ENCODE data around the gene SLC25A34.
A peak's percentile ranks its signal among the peaks of the same experiment; 100 is the strongest.

SLC25A34 gene

DNA sequence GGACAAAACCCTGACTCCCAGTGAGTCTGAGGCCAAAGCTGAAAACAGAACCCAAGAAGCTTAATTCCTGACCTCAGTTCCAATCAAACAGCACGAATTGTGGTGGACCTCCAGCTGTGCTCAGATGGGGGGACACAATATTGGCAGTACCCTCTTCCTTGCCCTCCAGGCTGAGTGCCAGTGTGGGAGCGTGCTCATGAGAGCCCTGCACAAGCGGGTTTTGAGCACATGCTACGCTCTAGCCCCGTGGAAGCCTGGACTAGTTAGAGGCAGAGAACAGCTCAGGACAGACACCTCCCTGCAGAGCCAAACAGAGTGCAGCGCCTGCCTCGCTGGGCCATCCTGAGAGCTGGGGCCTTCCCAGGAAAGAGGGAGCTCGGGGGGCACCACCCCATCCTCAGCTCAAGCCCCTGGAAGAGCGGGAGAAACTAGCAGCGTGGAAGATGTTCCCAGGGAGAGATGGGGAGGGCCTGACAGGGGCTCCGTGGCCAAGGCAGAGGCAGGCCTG, 2.8 kb upstream of the SLC25A34 start:
- DNase-seq (ENCODE audit: low spot score) = no peak

- DNase-seq (ENCODE audit: low spot score) = no peak
Measured at GRCh38 chr1:15733726-15734226, 2.3 kb upstream of the SLC25A34 start.

GRCh38 chr1:15734296-15734695, 1.8 kb upstream of the SLC25A34 start:
- DNase-seq (ENCODE audit: low spot score) = no peak

DNA sequence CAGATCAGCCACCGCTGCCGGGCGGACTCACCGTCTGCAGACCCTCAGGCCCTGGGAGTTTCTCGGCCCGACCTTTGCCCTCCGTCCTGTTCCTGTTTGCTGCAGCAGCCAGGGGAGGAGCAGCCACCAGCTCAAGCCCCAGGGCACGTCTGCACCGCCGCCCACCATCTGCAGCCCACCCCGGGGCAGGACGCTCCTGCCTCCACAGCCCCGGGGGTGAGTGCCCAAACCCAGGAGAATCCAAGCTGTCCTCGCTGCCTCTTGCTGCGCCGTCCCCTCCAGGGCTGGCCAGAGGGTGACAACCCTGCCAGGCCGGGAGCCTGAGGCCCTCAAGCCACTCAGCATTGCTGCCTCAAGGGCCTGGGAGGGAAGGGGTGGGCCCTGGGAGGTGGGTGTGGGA, 1.2 kb upstream of the SLC25A34 start:
- no peak for DNase-seq (ENCODE audit: low spot score)

DNA sequence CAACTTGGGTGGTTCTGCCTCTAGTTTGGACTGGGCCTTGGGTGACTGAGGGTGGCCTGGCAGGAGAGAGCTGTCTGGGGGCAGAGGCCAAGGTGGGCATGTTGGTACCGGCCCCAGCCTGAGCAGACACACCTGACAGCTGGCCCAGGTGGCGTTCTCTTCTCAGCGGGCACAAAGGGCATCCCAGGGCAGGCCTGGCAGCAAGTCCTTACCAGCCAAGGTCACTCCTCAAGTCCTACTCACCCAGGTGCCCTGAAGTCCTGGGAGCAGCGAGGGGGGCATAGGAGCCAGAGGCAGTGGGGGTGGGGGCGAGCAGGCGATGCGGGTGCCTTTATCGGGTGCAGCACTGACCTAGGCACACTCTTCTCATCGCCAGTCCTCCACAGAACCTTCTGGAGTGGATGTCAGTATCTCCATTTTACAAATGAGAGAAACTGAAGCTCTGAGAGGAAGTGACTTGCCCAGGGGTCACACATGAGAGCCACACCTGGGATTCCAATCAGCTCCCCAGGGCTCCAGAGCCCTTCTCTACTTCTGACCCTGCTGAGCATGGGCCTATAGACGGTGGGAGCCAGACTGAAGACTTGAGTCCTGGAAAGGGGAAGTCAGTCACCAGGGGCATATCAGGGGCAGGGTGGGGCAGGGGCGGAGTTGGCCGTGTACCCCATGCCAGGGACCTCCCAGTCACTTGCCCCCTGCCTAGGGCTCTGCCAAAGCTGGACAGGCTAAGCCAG, 587 bp upstream of the SLC25A34 start:
- DNase-seq (ENCODE audit: low spot score) = no peak

- no peak for DNase-seq (ENCODE audit: low spot score)
Measured at GRCh38 chr1:15736892-15737261, 819 bp downstream of the SLC25A34 start.

DNA sequence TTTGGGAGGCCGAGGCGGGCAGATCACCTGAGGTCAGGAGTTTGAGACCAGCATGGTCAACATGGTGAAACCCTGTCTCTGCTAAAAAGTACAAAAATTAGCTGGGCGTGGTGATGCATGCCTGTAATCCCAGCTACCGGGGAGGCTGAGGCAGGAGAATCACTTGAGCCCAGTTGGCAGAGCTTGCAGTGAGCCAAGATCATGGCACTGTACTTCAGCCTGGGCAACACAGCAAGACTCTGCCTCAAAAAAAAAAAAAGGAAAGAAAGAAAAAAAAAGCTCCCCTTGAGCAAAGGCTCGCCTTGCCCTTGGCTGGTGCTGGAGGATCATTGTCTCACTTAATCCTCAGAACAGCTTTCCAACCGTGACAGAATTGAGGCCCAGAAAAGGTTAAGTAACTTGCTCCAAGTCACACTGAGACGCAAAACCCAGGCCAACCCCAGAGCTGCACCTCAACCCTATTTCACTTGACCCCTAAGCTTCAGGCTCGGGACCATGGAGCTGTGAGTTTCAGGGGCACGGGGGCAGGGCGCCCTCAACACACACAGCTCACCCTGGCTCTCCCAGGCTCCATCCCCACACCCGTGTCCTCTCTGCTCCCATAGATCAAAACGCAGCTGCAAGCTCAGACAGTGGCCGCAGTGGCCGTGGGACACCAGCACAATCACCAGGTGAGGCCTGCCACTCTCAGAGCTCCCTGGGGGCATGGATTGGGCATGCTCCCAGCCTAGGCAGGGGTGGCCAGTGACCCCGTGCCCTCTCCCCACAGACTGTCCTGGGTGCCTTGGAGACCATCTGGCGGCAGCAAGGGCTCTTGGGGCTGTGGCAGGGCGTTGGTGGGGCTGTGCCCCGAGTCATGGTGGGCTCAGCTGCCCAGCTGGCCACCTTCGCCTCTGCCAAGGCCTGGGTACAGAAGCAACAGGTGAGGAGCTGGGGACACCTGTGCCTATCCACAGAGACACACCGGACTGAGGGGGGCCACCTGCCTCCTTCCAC, 1.6 kb downstream of the SLC25A34 start:
- DNase-seq (ENCODE audit: low spot score) = no peak

GRCh38 chr1:15738416-15739113, 2.5 kb downstream of the SLC25A34 start:
- no peak for DNase-seq (ENCODE audit: low spot score)

- no peak for DNase-seq (ENCODE audit: low spot score)
Measured at GRCh38 chr1:15739259-15739658, 3.2 kb downstream of the SLC25A34 start.

GRCh38 chr1:15739745-15740144, 3.7 kb downstream of the SLC25A34 start:
- DNase-seq (ENCODE audit: low spot score) = no peak

- DNase-seq (ENCODE audit: low spot score) = peak; percentile 65
Measured at GRCh38 chr1:15740924-15741850, 5.1 kb downstream of the SLC25A34 start.

DNA sequence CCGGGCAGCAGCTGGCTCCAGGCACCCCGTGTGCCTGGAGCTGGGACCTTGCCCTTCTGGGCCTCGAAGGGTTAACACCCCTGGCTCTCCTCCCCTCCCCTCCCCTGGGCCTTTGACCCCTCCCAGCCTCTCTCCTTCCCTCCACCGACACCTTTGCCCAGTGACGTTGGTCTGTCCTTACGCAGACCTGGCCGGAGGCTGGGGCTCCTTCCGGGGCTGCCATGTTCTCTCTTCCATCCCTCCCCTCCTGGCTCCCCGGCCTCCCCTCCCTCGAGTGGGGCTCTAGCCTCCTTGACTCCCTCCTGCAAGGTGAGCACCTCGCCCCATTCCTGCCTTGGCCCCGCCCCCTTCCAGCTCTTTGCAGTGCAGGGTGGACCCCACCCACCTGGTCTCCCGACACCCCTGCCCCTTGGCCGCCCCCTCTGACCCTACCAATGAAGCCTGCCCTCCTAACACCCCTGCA, 6.3 kb downstream of the SLC25A34 start, which contains the start of gene TMEM82:
TSS of gene TMEM82 (plus strand) at position 161 of the 463 bp plus-strand sequence. CDS start at position 222, 61 bp downstream.
- no peak for DNase-seq (ENCODE audit: low spot score)

DNA sequence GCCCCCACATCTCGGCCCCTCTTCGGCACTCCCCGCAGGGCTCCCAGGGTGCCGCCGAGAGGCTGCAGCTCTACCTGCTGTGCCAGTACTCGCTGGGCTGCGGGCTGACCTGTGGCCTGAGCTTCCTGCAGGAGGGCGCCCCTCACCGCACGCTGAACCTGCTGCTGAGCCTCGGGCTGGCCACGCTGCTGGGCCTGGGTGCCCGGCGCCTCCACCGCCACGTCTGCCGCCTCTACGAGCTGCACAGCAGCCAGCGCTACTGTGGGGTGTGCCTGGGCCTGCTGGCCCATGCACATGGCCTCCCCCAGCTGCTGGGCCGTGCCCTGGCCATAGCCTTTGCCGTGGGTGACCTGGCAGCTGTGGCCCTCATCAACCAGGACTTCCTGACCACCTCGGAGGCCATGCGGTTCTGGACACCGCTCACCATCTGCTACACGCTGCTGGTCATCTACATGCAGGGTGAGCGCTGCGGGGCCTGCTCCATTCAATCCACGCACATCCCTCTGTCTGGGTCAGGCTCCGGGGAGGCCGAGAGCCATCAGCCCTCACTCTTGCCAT, 8.1 kb downstream of the SLC25A34 start:
- no peak for DNase-seq (ENCODE audit: low spot score)

- DNase-seq (ENCODE audit: low spot score) = no peak
Measured at GRCh38 chr1:15747378-15747777, 11.3 kb downstream of the SLC25A34 start.

DNA sequence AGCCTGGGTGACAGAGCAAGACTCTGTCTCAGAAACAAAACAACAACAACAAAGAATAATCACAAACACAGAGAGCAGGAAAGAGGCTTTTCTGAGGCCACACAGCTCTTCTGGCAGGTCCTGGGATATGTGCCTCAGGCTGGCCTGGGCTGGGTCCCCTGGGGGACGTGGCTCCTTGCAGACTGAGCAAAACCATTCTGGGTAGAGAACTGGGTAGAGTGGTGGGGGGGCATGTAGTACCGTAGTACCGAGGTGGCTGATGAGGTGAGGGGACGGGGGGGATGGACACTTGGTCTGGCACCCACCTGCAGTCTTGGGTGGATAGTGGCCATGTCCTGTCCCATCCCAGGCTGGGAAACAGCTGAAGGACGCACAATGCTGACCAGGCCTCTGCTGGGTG, 12.2 kb downstream of the SLC25A34 start:
- no peak for DNase-seq (ENCODE audit: low spot score)

DNA sequence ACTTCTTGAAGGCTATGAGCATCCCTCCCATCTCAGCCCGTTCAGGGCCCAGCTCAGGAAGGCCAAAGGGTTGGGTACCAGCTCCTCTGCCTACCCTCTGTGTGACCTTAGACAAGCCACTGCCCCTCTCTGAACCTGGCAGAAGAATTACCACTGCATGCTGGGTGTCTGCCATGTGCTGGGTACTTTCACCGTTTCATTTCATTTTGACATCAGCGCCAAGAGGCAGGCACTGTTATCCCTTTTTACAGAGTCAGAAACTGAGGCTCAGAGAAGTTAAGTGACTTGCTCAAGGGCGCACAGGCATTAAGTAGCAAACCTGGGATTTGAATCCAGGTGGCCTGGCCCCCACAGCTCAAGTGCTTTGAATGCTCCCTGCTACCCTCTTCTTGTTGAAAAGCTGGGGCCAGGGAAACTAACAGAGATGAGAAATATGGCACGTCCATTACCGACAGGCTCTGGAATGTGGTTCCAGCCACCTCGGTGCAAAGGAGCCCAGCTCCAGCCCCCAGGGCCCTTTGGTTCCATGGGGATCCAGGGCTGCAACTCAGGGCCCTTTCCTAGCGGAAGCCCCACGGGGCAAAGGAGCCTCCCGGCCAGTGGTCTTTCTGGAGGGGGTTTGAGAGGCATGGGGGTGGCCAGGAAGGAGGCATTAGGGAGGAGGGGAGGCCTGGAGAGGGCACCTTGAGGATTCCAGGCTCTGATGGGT, 12.8 kb downstream of the SLC25A34 start:
- no peak for DNase-seq (ENCODE audit: low spot score)

- DNase-seq (ENCODE audit: low spot score) = no peak
Measured at GRCh38 chr1:15749399-15750291, 13.6 kb downstream of the SLC25A34 start.

DNA sequence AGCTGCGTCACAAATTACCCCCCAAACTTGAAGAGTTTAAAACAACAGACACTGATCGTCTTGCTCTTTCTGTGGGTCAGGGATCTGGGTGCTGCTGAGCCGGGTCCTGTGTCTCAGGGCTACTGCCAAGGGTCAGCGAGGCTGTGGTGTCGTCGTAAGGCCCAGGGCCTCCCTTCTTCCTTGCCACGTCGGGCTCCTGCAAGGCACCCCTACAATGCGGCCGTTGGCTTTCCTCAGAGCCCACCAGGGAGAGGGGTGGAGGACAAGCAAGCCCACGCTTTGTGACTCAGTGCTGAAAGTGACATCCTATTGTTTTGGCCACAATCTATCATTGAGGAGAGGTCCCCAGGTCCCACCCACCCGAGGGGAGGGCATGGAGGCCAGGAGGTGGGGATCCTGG, 14.9 kb downstream of the SLC25A34 start:
- no peak for DNase-seq (ENCODE audit: low spot score)

DNA sequence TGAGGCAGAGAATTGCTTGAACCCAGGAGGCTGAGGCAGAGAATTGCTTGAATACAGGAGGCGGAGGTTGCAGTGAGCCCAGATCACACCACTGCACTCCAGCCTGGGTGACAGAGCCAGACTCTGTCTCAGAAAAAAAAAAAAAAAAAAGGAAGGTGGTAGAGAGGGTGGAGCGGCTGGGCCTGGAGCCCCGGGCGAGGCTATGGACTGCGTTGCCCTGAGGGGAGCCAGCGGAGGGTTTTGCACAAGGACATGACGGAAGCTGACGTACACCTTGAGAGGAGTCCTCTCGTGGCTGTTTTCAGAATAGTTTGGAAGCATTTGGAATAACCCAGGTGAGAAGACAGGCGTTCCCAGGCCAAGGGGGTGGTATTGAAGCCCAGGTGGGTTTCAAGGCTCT, 15.7 kb downstream of the SLC25A34 start:
- no peak for DNase-seq (ENCODE audit: low spot score)
